ENCODE results near the gene DIAPH2.

DIAPH2 gene

DNA sequence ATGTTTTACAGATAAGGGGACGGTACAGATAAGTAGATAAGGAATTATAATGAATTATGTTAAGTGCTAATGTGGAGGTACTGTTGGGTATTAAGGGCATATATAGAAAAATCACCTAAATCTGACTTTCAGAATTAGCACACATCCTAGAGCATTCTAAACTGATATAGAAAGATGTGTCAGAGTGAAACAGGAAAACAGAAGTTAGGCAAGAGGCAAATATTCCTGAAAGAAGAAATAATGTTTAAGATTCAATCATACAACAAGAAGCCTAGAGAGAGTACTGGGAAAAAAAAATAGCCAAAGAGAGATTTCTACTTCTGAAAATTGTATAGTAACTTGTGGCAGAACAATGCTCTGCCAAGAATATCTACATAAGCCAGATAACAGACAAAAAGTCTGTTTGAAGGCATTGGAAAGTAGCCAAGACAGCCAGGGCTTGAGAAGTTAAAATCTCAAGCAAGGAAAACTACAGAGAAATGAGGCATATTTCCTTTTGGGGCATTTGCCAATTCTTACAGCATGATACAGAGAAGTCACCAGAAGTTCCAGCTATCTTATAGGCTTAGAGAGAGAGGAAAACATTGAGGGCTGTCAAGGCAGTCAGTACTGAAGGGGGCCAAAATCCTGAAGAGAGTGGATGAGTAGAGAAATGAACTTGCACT is 845.0 kb downstream of the DIAPH2 start:
- in situ Hi-C loops (cut with MboI; ENCODE audit: low sequenced_read_pairs): no loop called here

GRCh38 chrX:97531825-97532224 is 847.2 kb downstream of the DIAPH2 start:
- in situ Hi-C loops (cut with MboI; ENCODE audit: low sequenced_read_pairs): no loop called here

DNA sequence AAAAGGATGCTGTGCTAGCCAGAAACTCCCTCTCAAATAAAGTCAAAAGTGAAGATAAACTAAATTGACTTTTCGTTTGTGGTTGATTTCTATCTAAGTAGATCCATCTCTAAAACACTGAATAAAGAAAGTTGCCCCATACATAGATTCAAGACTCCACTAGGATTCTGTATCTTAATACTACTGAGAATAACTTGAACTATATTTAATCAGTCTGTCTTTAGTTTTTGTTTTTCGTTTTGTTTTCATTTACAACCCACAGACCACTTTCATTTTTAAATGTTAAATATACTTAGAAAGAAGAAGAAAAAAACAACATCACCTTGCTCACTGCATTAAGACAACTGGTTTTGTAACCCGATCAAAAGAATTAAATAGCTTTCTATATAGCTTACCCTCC is 854.1 kb downstream of the DIAPH2 start:
- in situ Hi-C loops (cut with MboI; ENCODE audit: low sequenced_read_pairs): no loop called here

GRCh38 chrX:97539970-97540519 is 855.4 kb downstream of the DIAPH2 start:
- in situ Hi-C loops (cut with MboI; ENCODE audit: low sequenced_read_pairs): no loop called here

- in situ Hi-C loops (cut with MboI; ENCODE audit: low sequenced_read_pairs): no loop called here
These were observed 863.4 kb downstream of the DIAPH2 start for GRCh38 chrX:97547877-97548578.

- in situ Hi-C loops (cut with MboI; ENCODE audit: low sequenced_read_pairs): no loop called here
These were observed 867.2 kb downstream of the DIAPH2 start for GRCh38 chrX:97551821-97552220.

GRCh38 chrX:97553833-97554232 is 869.2 kb downstream of the DIAPH2 start:
- in situ Hi-C loops (cut with MboI; ENCODE audit: low sequenced_read_pairs): no loop called here

DNA sequence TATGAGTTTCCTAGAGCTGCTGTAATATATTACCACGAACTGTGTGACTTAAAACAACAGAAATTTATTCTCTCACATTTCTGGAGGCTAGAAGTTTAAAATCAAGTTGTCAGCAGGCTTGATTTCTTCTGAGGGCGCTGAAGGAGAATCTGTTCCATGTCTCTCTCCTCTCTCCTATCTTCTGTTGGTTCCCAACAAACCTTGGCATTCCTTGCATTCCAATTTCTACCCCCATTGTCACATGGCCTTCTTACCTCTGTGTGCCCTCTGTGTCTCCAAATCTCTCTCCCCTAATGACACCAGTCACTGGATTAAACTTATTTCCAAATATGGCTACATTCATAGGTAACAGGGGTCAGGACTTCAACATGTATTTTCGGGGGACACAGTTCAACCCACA is 871.7 kb downstream of the DIAPH2 start:
- in situ Hi-C loops (cut with MboI; ENCODE audit: low sequenced_read_pairs): no loop called here

DNA sequence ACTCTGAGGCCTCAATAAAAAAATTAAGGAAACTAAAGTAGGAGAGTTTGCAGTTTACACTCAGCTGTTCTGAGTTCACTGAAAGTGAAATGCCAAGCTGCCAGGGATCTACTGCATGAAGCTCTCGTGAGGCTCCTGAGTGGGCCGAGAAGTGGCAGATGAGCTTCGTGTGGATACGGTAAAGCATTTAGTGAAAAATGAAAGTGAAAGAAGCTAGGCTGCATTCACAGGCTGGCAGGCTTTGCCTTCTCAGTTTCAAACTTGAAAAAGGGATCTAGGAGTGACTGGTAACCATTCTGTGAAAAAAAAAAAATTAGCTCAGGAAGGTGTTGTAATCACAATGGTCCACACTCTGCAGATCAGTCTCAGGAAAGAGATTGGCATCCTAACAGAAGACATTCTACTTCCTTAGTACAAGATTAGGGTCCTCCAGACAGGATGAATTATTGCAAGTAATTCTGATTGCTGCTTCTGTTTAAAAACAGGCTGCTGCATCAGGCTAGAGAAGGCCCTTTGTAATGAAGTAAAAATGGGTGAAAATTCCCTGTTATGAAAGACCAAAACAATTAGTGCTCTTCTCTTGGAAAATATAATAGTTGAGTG is 879.0 kb downstream of the DIAPH2 start:
- in situ Hi-C loops (cut with MboI; ENCODE audit: low sequenced_read_pairs): no loop called here

GRCh38 chrX:97564496-97564895 is 879.9 kb downstream of the DIAPH2 start:
- in situ Hi-C loops (cut with MboI; ENCODE audit: low sequenced_read_pairs): no loop called here

DNA sequence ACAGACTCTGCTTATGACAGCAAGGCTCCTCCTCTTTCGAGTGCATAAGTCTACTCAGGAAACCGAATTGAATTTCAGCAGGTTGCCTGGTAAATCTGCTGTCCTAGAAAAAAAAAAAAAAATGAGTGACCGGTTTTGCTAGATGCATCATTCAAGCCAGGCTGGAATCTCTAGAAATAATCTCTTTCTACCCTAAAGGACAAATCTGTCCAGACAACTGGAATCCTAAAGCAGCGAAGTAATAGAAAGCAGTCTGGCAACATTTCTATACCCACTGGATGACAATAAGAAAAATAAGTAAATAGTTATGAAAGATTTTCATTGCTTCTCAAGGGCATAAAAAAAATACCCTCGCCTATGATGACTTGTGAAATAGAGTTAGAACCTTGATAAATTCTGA is 902.5 kb downstream of the DIAPH2 start:
- in situ Hi-C loops (cut with MboI; ENCODE audit: low sequenced_read_pairs): no loop called here

DNA sequence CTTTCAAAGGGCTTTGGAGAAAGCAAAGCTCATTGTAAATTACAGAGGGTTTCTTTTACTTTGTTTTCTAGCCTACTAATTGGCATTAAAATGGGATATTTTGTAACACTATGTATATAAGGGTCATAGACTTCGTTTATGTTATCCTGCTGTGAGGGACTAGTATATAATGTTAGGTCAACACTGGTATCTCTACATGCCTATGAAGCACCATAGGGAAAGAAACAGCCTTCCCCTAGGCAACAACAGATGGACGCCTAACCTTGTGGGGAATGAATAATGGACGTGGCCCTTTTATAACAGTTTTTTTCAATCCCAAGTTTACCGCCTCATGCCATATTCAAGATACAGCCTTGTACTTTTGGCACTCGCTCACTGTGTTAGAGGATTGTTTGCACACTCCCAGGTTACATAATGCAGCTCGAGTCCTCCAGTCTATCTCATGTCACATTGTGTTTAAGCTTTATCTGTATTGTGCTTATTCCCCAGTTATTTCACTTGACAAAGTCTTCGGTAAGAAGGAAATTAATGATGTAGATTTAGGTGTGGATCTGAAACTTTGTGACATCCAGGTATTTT is 910.1 kb downstream of the DIAPH2 start:
- in situ Hi-C loops (cut with MboI; ENCODE audit: low sequenced_read_pairs): no loop called here

DNA sequence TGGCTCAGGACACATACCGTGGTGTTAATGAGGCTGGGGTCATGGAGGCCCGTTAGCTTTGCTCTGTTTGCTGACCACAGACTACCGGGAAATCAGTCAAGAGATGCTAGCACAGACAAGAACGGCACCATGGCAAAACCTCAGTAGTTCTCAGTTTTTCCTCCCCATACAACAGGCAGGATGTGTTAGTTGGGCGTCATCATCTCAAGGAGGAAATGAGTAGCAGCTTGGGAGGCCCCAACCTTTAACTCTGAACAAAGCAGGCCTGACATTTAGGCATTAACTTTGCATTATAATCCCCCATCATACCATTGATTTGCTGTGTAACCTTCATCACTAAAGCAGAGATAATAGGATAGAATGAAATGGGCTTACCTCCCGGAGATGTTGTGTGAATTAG is 913.3 kb downstream of the DIAPH2 start:
- in situ Hi-C loops (cut with MboI; ENCODE audit: low sequenced_read_pairs): no loop called here

DNA sequence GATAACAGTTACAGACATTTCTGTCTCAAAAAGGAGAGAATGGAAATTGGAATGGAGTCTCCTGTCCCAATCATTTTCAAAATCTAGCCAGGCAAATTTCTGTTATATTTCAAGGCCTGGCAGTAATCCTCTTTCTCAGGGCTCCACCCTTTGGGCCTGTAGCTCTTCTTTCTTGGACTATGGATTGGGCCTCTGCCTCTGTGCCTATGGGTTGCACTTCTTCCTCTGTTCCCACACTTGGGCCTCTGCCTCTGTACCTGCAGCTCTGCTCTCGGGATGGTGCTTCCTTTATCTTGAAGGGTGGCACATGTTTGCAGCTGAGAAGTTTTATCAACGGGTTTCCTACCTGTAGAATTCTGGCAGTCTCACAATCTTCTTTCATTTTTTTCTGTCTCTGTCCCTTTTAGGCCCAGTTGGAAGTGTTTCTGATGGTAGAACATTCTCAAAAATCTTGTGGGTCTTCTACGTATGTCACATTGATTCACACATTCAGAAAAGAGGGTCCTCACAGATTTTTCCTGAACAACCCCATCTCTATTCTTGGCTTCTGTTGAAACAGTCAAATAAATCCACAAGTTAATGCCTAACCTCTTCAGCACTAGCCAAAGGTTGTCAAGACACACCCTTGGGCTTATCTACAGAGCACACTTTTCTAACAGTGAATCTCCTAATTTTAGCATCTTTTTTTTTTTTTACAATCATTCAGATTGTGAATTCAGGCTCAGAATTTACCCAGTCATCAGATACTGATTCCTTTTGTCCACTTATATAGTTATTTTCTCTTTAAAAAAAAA is 918.0 kb downstream of the DIAPH2 start:
- in situ Hi-C loops (cut with MboI; ENCODE audit: low sequenced_read_pairs): no loop called here

- in situ Hi-C loops (cut with MboI; ENCODE audit: low sequenced_read_pairs): no loop called here
These were observed 920.6 kb downstream of the DIAPH2 start for GRCh38 chrX:97605271-97605670.

DNA sequence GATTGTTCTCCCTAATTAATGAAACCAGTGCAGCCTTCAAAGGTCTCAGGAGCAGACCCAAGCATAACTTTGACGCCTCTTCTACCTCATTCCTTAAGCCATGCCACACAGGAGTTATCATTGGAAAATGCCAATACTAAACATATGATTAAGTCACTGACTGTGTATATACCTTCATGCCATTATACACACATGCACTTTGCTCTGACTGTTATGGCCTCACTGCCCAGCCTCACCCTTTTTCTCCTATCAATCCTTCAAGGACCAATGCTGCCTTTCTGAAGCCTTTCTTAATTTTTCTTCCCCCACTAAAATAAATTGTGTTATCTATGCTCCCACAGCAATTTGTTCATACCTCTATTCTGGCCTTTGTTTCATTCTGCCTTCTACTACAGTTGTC is 924.7 kb downstream of the DIAPH2 start:
- in situ Hi-C loops (cut with MboI; ENCODE audit: low sequenced_read_pairs): no loop called here

GRCh38 chrX:97609938-97610337 is 925.3 kb downstream of the DIAPH2 start:
- in situ Hi-C loops (cut with MboI; ENCODE audit: low sequenced_read_pairs): no loop called here

DNA sequence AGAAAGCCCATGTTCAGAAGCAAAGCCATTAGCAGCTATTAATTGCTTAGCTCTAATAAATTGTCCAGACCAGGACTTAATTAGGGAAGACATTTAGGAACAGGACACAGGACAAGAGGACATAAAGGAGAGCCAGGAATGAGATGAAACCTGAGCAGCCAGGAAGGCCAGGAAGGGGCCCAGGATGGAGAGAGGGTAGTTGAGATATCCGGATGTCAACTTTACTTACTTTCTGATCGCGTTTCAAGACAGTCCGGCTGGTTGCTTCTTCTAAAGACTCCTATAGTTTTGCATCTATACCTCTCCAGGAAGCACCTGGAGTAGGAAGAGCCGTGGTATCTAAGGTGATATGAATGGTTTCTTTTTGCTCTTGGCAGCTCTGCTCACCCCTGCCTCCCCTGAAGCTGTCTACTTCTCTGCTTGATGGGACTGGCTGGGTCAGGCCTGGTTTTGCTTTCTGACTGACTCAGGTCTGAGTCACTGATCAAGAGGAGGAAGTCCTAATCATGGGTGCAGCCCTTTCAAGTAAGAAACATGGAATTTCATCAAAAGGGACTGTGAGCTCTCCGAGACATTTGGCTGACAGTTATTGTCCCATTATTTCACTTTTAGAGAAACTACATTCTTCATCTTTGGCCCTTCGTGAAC is 932.4 kb downstream of the DIAPH2 start:
- in situ Hi-C loops (cut with MboI; ENCODE audit: low sequenced_read_pairs): no loop called here

GRCh38 chrX:97619499-97619898 is 934.9 kb downstream of the DIAPH2 start:
- in situ Hi-C loops (cut with MboI; ENCODE audit: low sequenced_read_pairs): no loop called here

DNA sequence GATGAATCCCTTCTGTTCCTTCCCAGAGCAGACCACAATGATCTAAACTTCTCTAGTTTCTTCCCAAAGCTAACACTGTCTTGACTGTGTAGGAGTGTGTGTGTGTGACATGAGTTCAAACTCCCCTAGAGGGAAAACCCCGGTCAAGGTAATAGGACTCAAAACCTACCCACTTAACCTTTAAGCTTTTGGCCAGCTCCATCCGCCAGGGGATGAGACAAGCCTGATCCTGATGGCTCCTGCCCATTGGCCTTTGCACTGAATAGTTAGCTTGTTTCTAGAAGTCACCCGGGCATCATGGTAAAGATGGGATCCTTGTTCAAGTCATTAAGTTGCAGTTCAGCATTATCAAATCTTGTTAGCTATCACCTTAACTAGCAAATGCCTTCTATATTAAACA is 937.5 kb downstream of the DIAPH2 start:
- in situ Hi-C loops (cut with MboI; ENCODE audit: low sequenced_read_pairs): no loop called here
